Stimulated activated CD8-positive, alpha-beta memory T cell treated with anti-CD3 and anti-CD28 coated beads, Interleukin-7, amount 100 ng/mL, for 48 hours (primary cell): ENCODE data around the gene GOT1.

Experiments used
- DNase-seq, 2 donors: peaks; one replicate each; pipeline ENCODE4 v3.0.0-alpha.2; 2020; ENCODE audit warnings: low read depth in 1 of 2; ENCODE audit errors: extremely low read depth in 1 of 2

The GOT1 gene

GRCh38 chr10:99396471-99396870 is 34.0 kb downstream of the GOT1 start:
- no peak for DNase-seq

- no peak for DNase-seq
Observed at GRCh38 chr10:99395750-99396445, 34.5 kb downstream of the GOT1 start.

- DNase-seq = no peak
Observed at GRCh38 chr10:99394761-99395386, 35.5 kb downstream of the GOT1 start.

GRCh38 chr10:99394256-99394655 is 36.2 kb downstream of the GOT1 start:
- DNase-seq = no peak

GRCh38 chr10:99393683-99394082 is 36.7 kb downstream of the GOT1 start:
- DNase-seq = no peak

GRCh38 chr10:99393036-99393435 is 37.4 kb downstream of the GOT1 start:
- DNase-seq = no peak

GRCh38 chr10:99391346-99391745 is 39.1 kb downstream of the GOT1 start:
- DNase-seq = no peak

- no peak for DNase-seq
Observed at GRCh38 chr10:99389729-99390480, 40.5 kb downstream of the GOT1 start.

- DNase-seq = no peak
Observed at GRCh38 chr10:99387541-99387940, 42.9 kb downstream of the GOT1 start.

- DNase-seq = no peak
Observed at GRCh38 chr10:99387071-99387470, 43.4 kb downstream of the GOT1 start.

- DNase-seq = no peak
Observed at GRCh38 chr10:99382176-99382575, 48.2 kb downstream of the GOT1 start.

- no peak for DNase-seq
Observed at GRCh38 chr10:99375426-99375825, 55.0 kb downstream of the GOT1 start.

GRCh38 chr10:99374972-99375371 is 55.5 kb downstream of the GOT1 start:
- no peak for DNase-seq

- DNase-seq = no peak
Observed at GRCh38 chr10:99374526-99374925, 55.9 kb downstream of the GOT1 start.

GRCh38 chr10:99372546-99373271 is 57.7 kb downstream of the GOT1 start:
- DNase-seq = no peak

GRCh38 chr10:99370993-99371392 is 59.4 kb downstream of the GOT1 start:
- no peak for DNase-seq

- no peak for DNase-seq
Observed at GRCh38 chr10:99369551-99369950, 60.9 kb downstream of the GOT1 start.

GRCh38 chr10:99369126-99369525 is 61.3 kb downstream of the GOT1 start:
- DNase-seq = no peak

GRCh38 chr10:99368646-99369045 is 61.8 kb downstream of the GOT1 start:
- DNase-seq = no peak

- DNase-seq = no peak
Observed at GRCh38 chr10:99366666-99367065, 63.8 kb downstream of the GOT1 start.

- DNase-seq = no peak
Observed at GRCh38 chr10:99365736-99366135, 64.7 kb downstream of the GOT1 start.
